Measurements from ENCODE around the gene ENTPD8.
"Not testable (repeated sequence)": the region's sequence is repeated elsewhere in the genome, so short reads cannot be mapped to it uniquely, and the experiment has no call there.

The ENTPD8 gene

GRCh38 chr9:137411260-137411644 is 29.9 kb downstream of the ENTPD8 start:
- Histone ChIP-seq H3K9ac (ENCODE audit: low read length) (no peak overlapping the region), H2AFZ (ENCODE audit: low read depth, low read length) (no peak overlapping the region), H3K27me3 (ENCODE audit: low read depth, low read length) (no peaks in the 10 kb centered on the region; the same call in 1 of the 2 replicates), H3K79me2 (ENCODE audit: low read length) (no peaks in the 10 kb centered on the region), H4K20me1 (ENCODE audit: insufficient read depth, low read length) (0 out of 2 replicates have a peak, but pooled peaks cover 4% of the 10 kb centered on the region), H3K9me3 (ENCODE audit: insufficient read depth, low read length) (no peaks in the 10 kb centered on the region), H3K36me3 (replicated peaks; ENCODE audit: low read depth, low read length) (no peaks in the 10 kb centered on the region), H3K4me2 (ENCODE audit: low read length) (peak overlapping the region; percentile 24; the same call in 1 of the 2 replicates), H3K27ac (ENCODE audit: low read length) (no peak overlapping the region), H3K4me3 (ENCODE audit: low read length) (no peak overlapping the region), H3K4me1 (ENCODE audit: low read length) (peaks cover 8% of the 10 kb centered on the region; the same call in 1 of the 2 replicates)
- TF ChIP-seq EZH2phosphoT487 (IDR thresholded peaks at IDR 0.05; ENCODE audit: low read depth) (no peak), CTCF (IDR thresholded peaks at IDR 0.05; ENCODE audit: low read depth, low read length) (no peak)

GRCh38 chr9:137410891-137411249 is 30.3 kb downstream of the ENTPD8 start:
- no peaks in the 10 kb centered on the region for H3K79me2 ChIP-seq (ENCODE audit: low read length)
- no peaks in the 10 kb centered on the region for H3K36me3 ChIP-seq (replicated peaks; ENCODE audit: low read depth, low read length)
- no peak overlapping the region for H3K4me3 ChIP-seq (ENCODE audit: low read length)
- H3K9ac ChIP-seq (ENCODE audit: low read length) = no peak overlapping the region
- H3K9me3 ChIP-seq (ENCODE audit: insufficient read depth, low read length) = no peaks in the 10 kb centered on the region
- peaks cover 8% of the 10 kb centered on the region; the same call in 1 of the 2 replicates for H3K4me1 ChIP-seq (ENCODE audit: low read length)
- H3K4me2 ChIP-seq (ENCODE audit: low read length) = no peak overlapping the region
- H3K27me3 ChIP-seq (ENCODE audit: low read depth, low read length) = no peaks in the 10 kb centered on the region; the same call in 1 of the 2 replicates
- no peak overlapping the region for H3K27ac ChIP-seq (ENCODE audit: low read length)
- 0 out of 2 replicates have a peak, but pooled peaks cover 4% of the 10 kb centered on the region for H4K20me1 ChIP-seq (ENCODE audit: insufficient read depth, low read length)
- no peak for TF ChIP-seq CTCF (IDR thresholded peaks at IDR 0.05; ENCODE audit: low read depth, low read length)
- no peak for TF ChIP-seq EZH2phosphoT487 (IDR thresholded peaks at IDR 0.05; ENCODE audit: low read depth)
- H2AFZ ChIP-seq (ENCODE audit: low read depth, low read length) = no peak overlapping the region

- not testable (repeated sequence) for H3K9me3 ChIP-seq (ENCODE audit: insufficient read depth, low read length); H3K79me2 ChIP-seq (ENCODE audit: low read length); H3K4me1 ChIP-seq (ENCODE audit: low read length); H4K20me1 ChIP-seq (ENCODE audit: insufficient read depth, low read length); H3K27me3 ChIP-seq (ENCODE audit: low read depth, low read length); H3K27ac ChIP-seq (ENCODE audit: low read length); H3K9ac ChIP-seq (ENCODE audit: low read length); H3K4me3 ChIP-seq (ENCODE audit: low read length); H2AFZ ChIP-seq (ENCODE audit: low read depth, low read length); H3K4me2 ChIP-seq (ENCODE audit: low read length); H3K36me3 ChIP-seq (replicated peaks; ENCODE audit: low read depth, low read length)
Measured at GRCh38 chr9:137410236-137410890, 30.8 kb downstream of the ENTPD8 start.

- no peak overlapping the region for H3K4me2 ChIP-seq (ENCODE audit: low read length)
- H3K4me3 ChIP-seq (ENCODE audit: low read length) = no peak overlapping the region
- H3K9ac ChIP-seq (ENCODE audit: low read length) = no peak overlapping the region
- no peaks in the 10 kb centered on the region for H4K20me1 ChIP-seq (ENCODE audit: insufficient read depth, low read length)
- H3K27ac ChIP-seq (ENCODE audit: low read length) = no peak overlapping the region
- no peak for TF ChIP-seq CTCF (IDR thresholded peaks at IDR 0.05; ENCODE audit: low read depth, low read length)
- TF ChIP-seq EZH2phosphoT487 (IDR thresholded peaks at IDR 0.05; ENCODE audit: low read depth) = no peak
- no peaks in the 10 kb centered on the region for H3K36me3 ChIP-seq (replicated peaks; ENCODE audit: low read depth, low read length)
- no peaks in the 10 kb centered on the region; the same call in 1 of the 2 replicates for H3K27me3 ChIP-seq (ENCODE audit: low read depth, low read length)
- H3K4me1 ChIP-seq (ENCODE audit: low read length) = peaks cover 8% of the 10 kb centered on the region; the same call in 1 of the 2 replicates
- H2AFZ ChIP-seq (ENCODE audit: low read depth, low read length) = no peak overlapping the region
- no peaks in the 10 kb centered on the region for H3K9me3 ChIP-seq (ENCODE audit: insufficient read depth, low read length)
- H3K79me2 ChIP-seq (ENCODE audit: low read length) = no peaks in the 10 kb centered on the region
Measured at GRCh38 chr9:137409515-137409914, 31.6 kb downstream of the ENTPD8 start.
